Colonic mucosa (tissue), 4 donors: ENCODE measurements around the gene DALRD3. TPM values are rescaled to one million over a fixed set of nuclear protein-coding genes. Genes with fewer than 3 reads are reported as not detected.

Experiments
- DNase-seq: peaks from one replicate; pipeline ENCODE4 v3.0.0-alpha.2; 2020
- H3K27ac ChIP-seq: fragments of 200-600 bp; one replicate; pipeline ENCODE4 v1.8.0; 2021
- H3K27me3 ChIP-seq: fragments of 200-600 bp; one replicate; pipeline ENCODE4 v1.8.0; 2021
- H3K36me3 ChIP-seq: fragments of 200-600 bp; one replicate; pipeline ENCODE4 v1.8.0; 2021
- H3K4me1 ChIP-seq: fragments of 200-600 bp; one replicate; pipeline ENCODE4 v1.8.0; 2021; ENCODE audit warnings: mild to moderate bottlenecking
- H3K4me3 ChIP-seq: fragments of 200-600 bp; one replicate; pipeline ENCODE4 v1.8.0; 2021
- H3K9ac ChIP-seq, 2 donors: one replicate each; pipeline ENCODE4 v1.7.0; 2013; ENCODE audit warnings: control low read depth in 2 of 2, low read depth in 2 of 2, low read length in 2 of 2
- H3K9me3 ChIP-seq: fragments of 200-600 bp; one replicate; pipeline ENCODE4 v1.8.0; 2021
- intact Hi-C: fragments of 100-400 bp; cut with DNase I; formaldehyde crosslinking; loops from one replicate; pipeline ENCODE4 v1.14.1; 2022
- total RNA-seq, 2 donors: library from RNA; stranded (reverse); fragmentation: NEBNext Ultra II Directional in 1 of 2; extraction: Animal tissue kit (Norgen Biotek cat#: 25700) in 1 of 2; gene quantifications; one replicate each; pipeline ENCODE4 v1.2.1, GENCODE V29; 2021
- TF ChIP-seq, protein P1 (sequence below): fragments of 200-600 bp; IDR thresholded peaks from one replicate; pipeline ENCODE4 v1.8.0; 2022; ENCODE audit warnings: antibody characterized with exemption, mild to moderate bottlenecking
- donor health status: healthy.
- donor health status: DM: no; HTN: no; CAD: no.
- donor health status: DM: no; HTN: no; CAD: no.

Gene DALRD3
- total RNA-seq, 2 donors from 2014 or later = 22.0 to 23.5 TPM

DNA sequence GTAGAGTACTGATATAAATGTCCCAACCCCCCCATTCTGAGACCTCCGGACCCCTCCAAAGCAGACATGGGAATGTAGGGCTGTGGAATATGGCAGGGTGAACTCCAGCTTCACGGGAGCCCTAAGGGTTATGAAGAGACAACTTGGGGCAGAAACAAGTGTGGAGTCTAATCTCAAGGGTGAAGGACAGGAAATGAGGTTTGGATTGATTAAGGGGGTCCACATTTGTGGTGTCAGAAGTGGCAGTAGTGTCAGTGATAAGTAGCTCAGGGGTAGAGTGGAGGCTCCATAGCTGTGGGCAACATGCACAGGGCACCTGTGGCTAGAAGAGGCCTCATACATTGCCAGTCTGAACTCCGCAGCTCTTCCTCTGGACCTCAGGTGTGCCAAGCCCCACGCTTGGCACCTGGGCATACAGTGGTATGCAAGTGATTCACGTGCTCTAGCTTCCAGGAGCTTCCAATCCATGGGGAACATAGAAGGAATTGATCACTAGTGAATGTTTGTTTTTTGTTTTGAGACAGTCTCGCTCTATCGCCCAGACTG lies 32.5 kb downstream of the DALRD3 start:
- Histone ChIP-seq H3K27me3 (no peaks in the 10 kb centered on the region), H3K36me3 (no peaks in the 10 kb centered on the region), H3K9ac (no peak overlapping the region), H3K4me1 (peaks cover 9% of the 10 kb centered on the region), H3K4me3 (no peak overlapping the region), H3K27ac (no peak overlapping the region), H3K9me3 (no peaks in the 10 kb centered on the region)
- DNase-seq = no peak
- intact Hi-C loops = loop anchor here (5.0 to 10.0 kb wide), 2 partner anchors 109 to 461 kb away; partner anchors contain the start of gene QRICH1
- TF ChIP-seq, protein P1, sequence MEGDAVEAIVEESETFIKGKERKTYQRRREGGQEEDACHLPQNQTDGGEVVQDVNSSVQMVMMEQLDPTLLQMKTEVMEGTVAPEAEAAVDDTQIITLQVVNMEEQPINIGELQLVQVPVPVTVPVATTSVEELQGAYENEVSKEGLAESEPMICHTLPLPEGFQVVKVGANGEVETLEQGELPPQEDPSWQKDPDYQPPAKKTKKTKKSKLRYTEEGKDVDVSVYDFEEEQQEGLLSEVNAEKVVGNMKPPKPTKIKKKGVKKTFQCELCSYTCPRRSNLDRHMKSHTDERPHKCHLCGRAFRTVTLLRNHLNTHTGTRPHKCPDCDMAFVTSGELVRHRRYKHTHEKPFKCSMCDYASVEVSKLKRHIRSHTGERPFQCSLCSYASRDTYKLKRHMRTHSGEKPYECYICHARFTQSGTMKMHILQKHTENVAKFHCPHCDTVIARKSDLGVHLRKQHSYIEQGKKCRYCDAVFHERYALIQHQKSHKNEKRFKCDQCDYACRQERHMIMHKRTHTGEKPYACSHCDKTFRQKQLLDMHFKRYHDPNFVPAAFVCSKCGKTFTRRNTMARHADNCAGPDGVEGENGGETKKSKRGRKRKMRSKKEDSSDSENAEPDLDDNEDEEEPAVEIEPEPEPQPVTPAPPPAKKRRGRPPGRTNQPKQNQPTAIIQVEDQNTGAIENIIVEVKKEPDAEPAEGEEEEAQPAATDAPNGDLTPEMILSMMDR = no peak

- H3K27ac ChIP-seq = no peak overlapping the region
- peaks cover 9% of the 10 kb centered on the region for H3K4me1 ChIP-seq
- TF ChIP-seq, protein P1 = no peak
- no peaks in the 10 kb centered on the region for H3K9me3 ChIP-seq
- no peaks in the 10 kb centered on the region for H3K27me3 ChIP-seq
- no peak overlapping the region for H3K4me3 ChIP-seq
- intact Hi-C loops = loop anchor here (5.0 to 10.0 kb wide), 2 partner anchors 110 to 463 kb away; partner anchors contain the start of gene QRICH1
- H3K9ac ChIP-seq = no peak overlapping the region
- DNase-seq = no peak
- no peaks in the 10 kb centered on the region for H3K36me3 ChIP-seq
Observed at GRCh38 chr3:48984663-48985062, 33.7 kb downstream of the DALRD3 start.

DNA sequence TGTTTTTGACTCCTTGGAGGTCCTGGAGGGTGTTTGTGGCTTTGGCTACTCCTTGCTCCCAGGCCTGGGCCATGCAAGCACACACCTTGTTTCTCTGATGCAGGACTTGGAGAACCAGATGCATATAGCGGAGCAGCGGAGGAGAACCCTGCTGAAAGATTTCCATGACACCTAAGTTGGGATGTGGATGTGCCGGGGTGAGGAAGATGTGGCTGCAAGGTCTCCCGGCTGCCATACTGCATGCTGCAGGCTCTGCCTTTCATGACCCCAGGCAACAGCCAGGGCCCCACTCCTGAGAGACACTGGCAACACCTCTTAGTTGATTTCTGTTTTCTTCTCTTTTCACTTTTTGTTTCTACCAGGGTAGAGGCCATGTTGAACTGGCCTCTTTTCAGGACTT lies 35.3 kb downstream of the DALRD3 start:
- no peaks in the 10 kb centered on the region for H3K4me1 ChIP-seq
- H3K9me3 ChIP-seq = no peaks in the 10 kb centered on the region
- H3K27ac ChIP-seq = no peak overlapping the region
- no peaks in the 10 kb centered on the region for H3K27me3 ChIP-seq
- intact Hi-C loops = loop anchor here (10.0 kb wide), 1 partner anchor 112 kb away; the partner anchor contains the start of gene QRICH1
- TF ChIP-seq, protein P1 = no peak
- H3K9ac ChIP-seq = no peak overlapping the region
- H3K36me3 ChIP-seq = no peaks in the 10 kb centered on the region
- no peak overlapping the region for H3K4me3 ChIP-seq
- no peak for DNase-seq

DNA sequence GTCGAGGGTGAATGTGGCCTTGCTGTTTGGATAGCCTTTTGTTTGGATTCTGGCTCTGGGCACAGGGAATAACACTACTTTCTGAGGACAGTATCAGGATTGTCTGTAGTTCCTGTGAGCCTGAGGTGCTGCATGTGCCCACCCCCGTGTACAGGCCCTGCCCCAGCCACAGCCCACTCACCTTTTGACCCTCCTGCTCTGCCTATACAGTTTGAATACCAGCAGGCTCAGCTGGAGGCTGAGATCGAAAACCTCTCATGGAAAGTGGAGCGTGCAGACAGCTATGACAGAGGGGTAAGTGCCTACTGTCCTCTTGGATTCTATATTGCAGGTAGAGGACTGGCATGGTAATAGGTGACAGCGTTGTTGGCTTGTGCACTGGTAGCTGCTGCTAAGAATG lies 35.7 kb downstream of the DALRD3 start:
- DNase-seq = no peak
- intact Hi-C loops = loop anchor here (10.0 kb wide), 1 partner anchor 112 kb away; the partner anchor contains the start of gene QRICH1
- Histone ChIP-seq H3K36me3 (no peaks in the 10 kb centered on the region), H3K9me3 (no peaks in the 10 kb centered on the region), H3K4me1 (no peaks in the 10 kb centered on the region), H3K9ac (no peak overlapping the region), H3K27ac (no peak overlapping the region), H3K4me3 (no peak overlapping the region), H3K27me3 (no peaks in the 10 kb centered on the region)
- TF ChIP-seq, protein P1 = no peak

GRCh38 chr3:48982016-48982415 lies 36.4 kb downstream of the DALRD3 start:
- H3K27ac ChIP-seq = no peak overlapping the region
- no peaks in the 10 kb centered on the region for H3K9me3 ChIP-seq
- no peaks in the 10 kb centered on the region for H3K4me1 ChIP-seq
- intact Hi-C loops = loop anchor here (10.0 kb wide), 1 partner anchor 113 kb away; the partner anchor contains the start of gene QRICH1
- no peak overlapping the region for H3K4me3 ChIP-seq
- no peak for DNase-seq
- H3K9ac ChIP-seq = no peak overlapping the region
- H3K36me3 ChIP-seq = no peaks in the 10 kb centered on the region
- no peaks in the 10 kb centered on the region for H3K27me3 ChIP-seq
- TF ChIP-seq, protein P1 = no peak
